Muscle layer of duodenum (tissue), 2 donors: ENCODE measurements around the gene GPR107.

Source experiments
- H3K27ac ChIP-seq: one replicate; pipeline ENCODE4 v1.7.0; 2013; ENCODE audit warnings: mild to moderate bottlenecking, low read length
- H3K27me3 ChIP-seq: one replicate; pipeline ENCODE4 v1.7.0; 2013; ENCODE audit warnings: low read depth, mild to moderate bottlenecking, control low read depth, low read length
- H3K36me3 ChIP-seq, 2 donors: one replicate each; pipeline ENCODE4 v1.7.0; 2013; ENCODE audit warnings: low read length in 2 of 2, control low read depth in 1 of 2, mild to moderate bottlenecking in 1 of 2; ENCODE audit not compliant: insufficient read depth in 2 of 2, control insufficient read depth in 1 of 2
- H3K4me1 ChIP-seq, 2 donors: one replicate each; pipeline ENCODE4 v1.7.0; 2013; ENCODE audit warnings: low read length in 2 of 2, mild to moderate bottlenecking in 2 of 2, control low read depth in 1 of 2, moderate library complexity in 1 of 2; ENCODE audit not compliant: insufficient read depth in 2 of 2, control insufficient read depth in 1 of 2
- H3K4me3 ChIP-seq, 2 donors: one replicate each; pipeline ENCODE4 v1.7.0; 2013; ENCODE audit warnings: low read length in 2 of 2, low read depth in 1 of 2, mild to moderate bottlenecking in 1 of 2
- H3K9me3 ChIP-seq, 2 donors: one replicate each; pipeline ENCODE4 v1.7.0; 2013; ENCODE audit warnings: low read length in 2 of 2, control low read depth in 1 of 2, mild to moderate bottlenecking in 1 of 2; ENCODE audit not compliant: control insufficient read depth in 1 of 2
- donor health status: healthy.

The GPR107 gene

DNA sequence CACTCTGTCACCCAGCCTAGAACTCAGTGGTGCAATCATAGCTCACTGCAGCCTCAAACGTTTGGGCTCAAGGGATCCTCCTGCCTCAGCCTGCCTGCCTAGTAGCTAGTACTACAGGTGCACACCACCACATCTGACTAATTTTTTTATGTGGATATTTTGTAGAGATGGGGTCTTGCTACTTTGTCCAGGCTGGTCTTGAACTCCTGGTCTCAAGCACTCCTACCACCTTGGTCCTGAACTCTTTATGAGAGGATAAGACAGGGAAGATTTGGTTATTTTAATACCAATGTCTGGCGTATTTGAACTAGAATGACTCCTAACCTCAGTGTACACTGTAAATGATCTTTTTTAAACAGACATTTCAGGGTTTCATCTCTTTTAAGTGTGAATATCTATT is 9.0 kb downstream of the GPR107 start:
- H3K4me3 ChIP-seq, result no peak overlapping the region
- no peaks in the 10 kb centered on the region for H3K27me3 ChIP-seq
- no peaks in the 10 kb centered on the region for H3K9me3 ChIP-seq
- peaks cover 0 to 5% of the 10 kb centered on the region in 2 donors for H3K36me3 ChIP-seq
- no peak overlapping the region for H3K27ac ChIP-seq
- H3K4me1 ChIP-seq, result peaks cover 0 to 6% of the 10 kb centered on the region in 2 donors

- Histone ChIP-seq H3K27ac (no peak overlapping the region), H3K27me3 (no peaks in the 10 kb centered on the region), H3K4me1 (no peaks in the 10 kb centered on the region), H3K4me3 (no peak overlapping the region), H3K9me3 (no peaks in the 10 kb centered on the region), H3K36me3 (no peaks in the 10 kb centered on the region)
Measured at GRCh38 chr9:130064621-130065020, 10.9 kb downstream of the GPR107 start.

GRCh38 chr9:130069048-130069447 is 15.3 kb downstream of the GPR107 start:
- H3K27ac ChIP-seq, result no peak overlapping the region
- peaks cover 0 to 4% of the 10 kb centered on the region in 2 donors for H3K4me1 ChIP-seq
- no peaks in the 10 kb centered on the region for H3K36me3 ChIP-seq
- no peak overlapping the region for H3K4me3 ChIP-seq
- H3K9me3 ChIP-seq, result no peaks in the 10 kb centered on the region
- no peaks in the 10 kb centered on the region for H3K27me3 ChIP-seq

DNA sequence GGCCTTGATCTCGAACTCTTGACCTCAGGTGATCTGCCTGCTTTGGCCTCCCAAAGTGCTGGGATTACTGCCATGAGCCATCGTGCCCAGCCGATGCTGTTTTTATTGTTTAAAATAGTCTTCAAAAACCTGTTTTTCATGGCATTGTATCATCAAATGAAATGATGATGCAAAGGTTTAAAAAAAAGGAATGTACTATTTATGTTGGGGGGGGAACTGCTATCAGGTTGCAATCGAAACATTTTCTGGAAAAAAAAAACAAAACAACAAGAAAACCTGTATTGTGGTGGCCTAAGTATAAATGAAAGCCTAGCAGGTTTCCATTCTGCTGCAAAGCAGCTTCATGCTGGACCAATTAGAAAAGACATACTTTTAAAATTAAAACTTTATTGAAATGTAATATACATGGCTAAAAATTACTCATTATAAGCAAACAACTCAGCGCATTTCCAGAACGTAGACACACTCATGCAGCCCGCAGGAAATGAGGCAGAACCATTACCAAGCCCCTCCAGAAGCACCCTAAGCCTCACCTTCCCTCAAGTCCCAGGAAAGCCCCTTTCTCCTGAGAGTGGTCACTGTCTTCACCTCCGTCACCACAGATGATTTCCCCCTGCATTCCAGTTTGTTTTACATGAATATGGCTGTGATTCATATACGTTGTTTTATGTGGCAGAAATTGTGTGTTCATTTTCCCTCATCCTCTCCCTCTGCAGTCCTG is 19.0 kb downstream of the GPR107 start:
- peaks cover 14 to 15% of the 10 kb centered on the region in 2 donors for H3K36me3 ChIP-seq
- H3K9me3 ChIP-seq, result no peaks in the 10 kb centered on the region
- no peak overlapping the region for H3K4me3 ChIP-seq
- no peak overlapping the region for H3K27ac ChIP-seq
- H3K27me3 ChIP-seq, result no peaks in the 10 kb centered on the region
- peaks cover 0 to 9% of the 10 kb centered on the region in 2 donors for H3K4me1 ChIP-seq

- Histone ChIP-seq H3K4me1 (peaks cover 0 to 9% of the 10 kb centered on the region in 2 donors), H3K27ac (no peak overlapping the region), H3K36me3 (peaks cover 18 to 19% of the 10 kb centered on the region in 2 donors), H3K27me3 (no peaks in the 10 kb centered on the region), H3K9me3 (no peaks in the 10 kb centered on the region), H3K4me3 (no peak overlapping the region)
Measured at GRCh38 chr9:130073373-130073772, 19.7 kb downstream of the GPR107 start.

- no peaks in the 10 kb centered on the region for H3K9me3 ChIP-seq
- peaks cover 0 to 5% of the 10 kb centered on the region in 2 donors for H3K4me1 ChIP-seq
- H3K4me3 ChIP-seq, result no peak overlapping the region
- no peak overlapping the region for H3K27ac ChIP-seq
- H3K27me3 ChIP-seq, result no peaks in the 10 kb centered on the region
- H3K36me3 ChIP-seq, result peaks cover 48 to 54% of the 10 kb centered on the region in 2 donors
Measured at GRCh38 chr9:130078547-130078946, 24.8 kb downstream of the GPR107 start.

DNA sequence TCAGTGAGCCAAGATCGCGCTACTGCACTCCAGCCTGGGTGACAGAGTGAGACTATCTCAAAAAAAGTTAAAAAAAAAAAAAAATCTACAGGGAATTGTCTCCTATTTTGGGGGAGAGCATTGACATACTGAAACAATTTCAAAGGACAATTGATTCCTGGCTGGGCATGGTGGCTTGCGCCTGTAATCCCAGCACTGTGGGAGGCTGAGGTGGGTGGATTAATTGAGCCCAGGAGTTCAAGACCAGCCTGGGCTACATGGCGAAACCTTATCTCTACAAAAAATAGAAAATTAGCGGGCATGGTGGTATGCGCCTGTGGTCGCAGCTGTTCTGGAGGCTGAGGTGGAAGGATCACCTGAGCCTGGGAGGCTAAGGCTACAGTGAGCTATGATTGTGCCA is 30.6 kb downstream of the GPR107 start:
- peaks cover 37 to 59% of the 10 kb centered on the region in 2 donors for H3K36me3 ChIP-seq

GRCh38 chr9:130088051-130088450 is 34.3 kb downstream of the GPR107 start:
- Histone ChIP-seq H3K27me3 (no peaks in the 10 kb centered on the region), H3K9me3 (no peaks in the 10 kb centered on the region)

More for the DNA sequence above, 30.6 kb downstream of the GPR107 start:
- no peaks in the 10 kb centered on the region for H3K9me3 ChIP-seq
- H3K27ac ChIP-seq, result no peak overlapping the region
- no peak overlapping the region for H3K4me3 ChIP-seq
- no peaks in the 10 kb centered on the region for H3K4me1 ChIP-seq
- no peaks in the 10 kb centered on the region for H3K27me3 ChIP-seq

GRCh38 chr9:130089141-130089540 is 35.4 kb downstream of the GPR107 start:
- Histone ChIP-seq H3K27me3 (no peaks in the 10 kb centered on the region), H3K4me1 (no peaks in the 10 kb centered on the region)

More at GRCh38 chr9:130088051-130088450, 34.3 kb downstream of the GPR107 start:
- H3K27ac ChIP-seq, result no peak overlapping the region
- H3K4me3 ChIP-seq, result no peak overlapping the region
- peaks cover 29 to 47% of the 10 kb centered on the region in 2 donors for H3K36me3 ChIP-seq
- H3K4me1 ChIP-seq, result no peaks in the 10 kb centered on the region

GRCh38 chr9:130090915-130091314 is 37.2 kb downstream of the GPR107 start:
- H3K36me3 ChIP-seq, result peaks cover 26 to 47% of the 10 kb centered on the region in 2 donors
- H3K27ac ChIP-seq, result no peak overlapping the region
- H3K4me3 ChIP-seq, result no peak overlapping the region
- no peaks in the 10 kb centered on the region for H3K4me1 ChIP-seq
- no peaks in the 10 kb centered on the region for H3K27me3 ChIP-seq
- H3K9me3 ChIP-seq, result no peaks in the 10 kb centered on the region

More at GRCh38 chr9:130089141-130089540, 35.4 kb downstream of the GPR107 start:
- Histone ChIP-seq H3K27ac (no peak overlapping the region), H3K36me3 (peaks cover 29 to 52% of the 10 kb centered on the region in 2 donors), H3K9me3 (no peaks in the 10 kb centered on the region), H3K4me3 (no peak overlapping the region)

DNA sequence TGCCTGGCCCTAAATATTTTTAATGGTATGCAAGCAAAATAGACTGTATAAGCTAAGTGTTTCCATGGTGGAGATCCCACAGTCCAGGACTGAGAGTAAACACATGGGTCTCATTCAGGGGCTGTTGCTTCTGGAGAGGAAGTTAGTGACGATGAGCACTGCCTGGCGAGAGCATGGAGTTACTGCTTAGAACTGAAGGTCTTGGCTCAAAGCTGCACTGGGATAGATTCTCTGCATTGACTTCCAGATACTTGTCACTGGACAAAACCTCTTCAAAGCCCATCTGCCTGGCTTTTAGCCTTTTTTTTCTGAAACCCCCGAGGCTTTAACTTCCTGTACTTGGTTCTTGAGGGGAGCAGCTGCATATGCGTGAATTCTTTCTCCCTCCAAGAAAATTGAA is 39.2 kb downstream of the GPR107 start:
- Histone ChIP-seq H3K4me3 (no peak overlapping the region), H3K27me3 (no peaks in the 10 kb centered on the region), H3K4me1 (no peaks in the 10 kb centered on the region), H3K36me3 (peaks cover 28 to 33% of the 10 kb centered on the region in 2 donors), H3K9me3 (no peaks in the 10 kb centered on the region), H3K27ac (no peak overlapping the region)

DNA sequence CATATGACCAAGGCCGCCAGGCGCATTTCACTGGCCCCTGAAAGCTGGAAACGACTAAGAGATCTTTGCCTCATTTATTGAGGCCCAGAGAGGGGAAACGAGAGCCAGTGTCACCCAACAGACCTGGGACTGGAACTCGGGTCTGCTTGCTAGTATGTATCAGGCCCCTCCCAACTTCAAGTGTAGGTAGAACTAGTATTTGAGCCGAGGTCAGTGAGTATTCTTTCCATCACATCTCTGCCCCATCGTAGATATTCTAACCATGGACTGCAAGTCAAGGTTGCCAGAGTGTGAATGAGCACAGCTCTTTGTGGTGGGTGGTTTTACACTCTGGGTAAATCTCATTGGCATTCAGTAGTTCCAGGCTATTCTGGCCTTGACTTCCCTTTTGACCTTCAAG is 42.2 kb downstream of the GPR107 start:
- Histone ChIP-seq H3K27ac (no peak overlapping the region), H3K4me1 (no peaks in the 10 kb centered on the region), H3K9me3 (no peaks in the 10 kb centered on the region), H3K36me3 (peaks cover 22 to 36% of the 10 kb centered on the region in 2 donors), H3K4me3 (no peak overlapping the region), H3K27me3 (no peaks in the 10 kb centered on the region)
